ENCODE results near the gene TUBA1A. TPM values are rescaled to one million over a fixed set of nuclear protein-coding genes. Genes with fewer than 3 reads are reported as not detected.

TUBA1A gene
- total and polyA plus RNA-seq, 9 donors = 679 to 946 (median 801) TPM

Other genes starting within 250 kb of the TUBA1A start
- 19.9 TPM for gene ARF3, start 231.6 kb downstream of the TUBA1A start, total RNA-seq
- 10 to 100 TPM; 40.8 to 63.3 (median 51.4) TPM for gene ARF3, start 231.6 kb downstream of the TUBA1A start, polyA plus RNA-seq (ENCODE audit: insufficient read depth in 1 of 8, insufficient read length in 8 of 8, low replicate concordance in 1 of 8)
- gene WNT10B, start 217.3 kb downstream of the TUBA1A start, total RNA-seq = 1.1 TPM
- gene WNT10B, start 217.3 kb downstream of the TUBA1A start, polyA plus RNA-seq (ENCODE audit: insufficient read depth in 1 of 8, insufficient read length in 8 of 8, low replicate concordance in 1 of 8) = 1 to 10 TPM in 7 of 8 donors, under 1 TPM in 1; 0.45 to 3.5 (median 1.2) TPM
- not detected for gene WNT1, start 210.8 kb downstream of the TUBA1A start, total RNA-seq
- gene WNT1, start 210.8 kb downstream of the TUBA1A start, polyA plus RNA-seq (ENCODE audit: insufficient read depth in 1 of 8, insufficient read length in 8 of 8, low replicate concordance in 1 of 8) = under 1 TPM in 5 of 8 donors, not detected in 3; 0.14 to 0.21 (median 0.17) TPM
- gene DDN, start 189.7 kb downstream of the TUBA1A start, total RNA-seq = 19.2 TPM
- gene DDN, start 189.7 kb downstream of the TUBA1A start, polyA plus RNA-seq (ENCODE audit: insufficient read depth in 1 of 8, insufficient read length in 8 of 8, low replicate concordance in 1 of 8) = 10 to 100 TPM; 10.2 to 30.4 (median 14.2) TPM
- gene PRKAG1, start 170.3 kb downstream of the TUBA1A start, total RNA-seq = 60.3 TPM
- 10 to 100 TPM; 53.8 to 72.0 (median 61.0) TPM for gene PRKAG1, start 170.3 kb downstream of the TUBA1A start, polyA plus RNA-seq (ENCODE audit: insufficient read depth in 1 of 8, insufficient read length in 8 of 8, low replicate concordance in 1 of 8)
- gene KMT2D, start 128.3 kb downstream of the TUBA1A start, total RNA-seq = 25.6 TPM
- gene KMT2D, start 128.3 kb downstream of the TUBA1A start, polyA plus RNA-seq (ENCODE audit: insufficient read depth in 1 of 8, insufficient read length in 8 of 8, low replicate concordance in 1 of 8) = 10 to 100 TPM; 31.2 to 58.0 (median 47.0) TPM
- gene RHEBL1, start 119.1 kb downstream of the TUBA1A start, total RNA-seq = 1.2 TPM
- 1 to 10 TPM; 1.5 to 3.4 (median 1.9) TPM for gene RHEBL1, start 119.1 kb downstream of the TUBA1A start, polyA plus RNA-seq (ENCODE audit: insufficient read depth in 1 of 8, insufficient read length in 8 of 8, low replicate concordance in 1 of 8)
- 1.1 TPM for gene DHH, start 94.3 kb downstream of the TUBA1A start, total RNA-seq
- 1 to 10 TPM in 5 of 8 donors, under 1 TPM in 3; 0.42 to 3.4 (median 1.2) TPM for gene DHH, start 94.3 kb downstream of the TUBA1A start, polyA plus RNA-seq (ENCODE audit: insufficient read depth in 1 of 8, insufficient read length in 8 of 8, low replicate concordance in 1 of 8)
- gene LMBR1L, start 78.2 kb downstream of the TUBA1A start, total RNA-seq = 30.2 TPM
- 10 to 100 TPM; 33.6 to 53.1 (median 39.9) TPM for gene LMBR1L, start 78.2 kb downstream of the TUBA1A start, polyA plus RNA-seq (ENCODE audit: insufficient read depth in 1 of 8, insufficient read length in 8 of 8, low replicate concordance in 1 of 8)
- 884 TPM for gene TUBA1B, start 57.7 kb downstream of the TUBA1A start, total RNA-seq
- gene TUBA1B, start 57.7 kb downstream of the TUBA1A start, polyA plus RNA-seq (ENCODE audit: insufficient read depth in 1 of 8, insufficient read length in 8 of 8, low replicate concordance in 1 of 8) = 1,000 to 10,000 TPM in 7 of 8 donors, 100 to 1,000 TPM in 1; 792 to 1,222 (median 1,110) TPM
- gene TUBA1C, start 76.0 kb upstream of the TUBA1A start, total RNA-seq = 48.5 TPM
- gene TUBA1C, start 76.0 kb upstream of the TUBA1A start, polyA plus RNA-seq (ENCODE audit: insufficient read depth in 1 of 8, insufficient read length in 8 of 8, low replicate concordance in 1 of 8) = 100 to 1,000 TPM in 1 of 8 donors, 10 to 100 TPM in 7; 59.1 to 101 (median 84.0) TPM
- 1.4 TPM for gene PRPH, start 106.1 kb upstream of the TUBA1A start, total RNA-seq
- gene PRPH, start 106.1 kb upstream of the TUBA1A start, polyA plus RNA-seq (ENCODE audit: insufficient read depth in 1 of 8, insufficient read length in 8 of 8, low replicate concordance in 1 of 8) = 1 to 10 TPM; 1.3 to 3.5 (median 2.4) TPM
- gene TROAP, start 134.2 kb upstream of the TUBA1A start, total RNA-seq = 6.9 TPM
- 10 to 100 TPM; 10.8 to 18.2 (median 12.5) TPM for gene TROAP, start 134.2 kb upstream of the TUBA1A start, polyA plus RNA-seq (ENCODE audit: insufficient read depth in 1 of 8, insufficient read length in 8 of 8, low replicate concordance in 1 of 8)
- 0.27 TPM for gene C1QL4, start 148.1 kb upstream of the TUBA1A start, total RNA-seq
- under 1 TPM in 6 of 8 donors, not detected in 2; 0.05 to 0.15 (median 0.09) TPM for gene C1QL4, start 148.1 kb upstream of the TUBA1A start, polyA plus RNA-seq (ENCODE audit: insufficient read depth in 1 of 8, insufficient read length in 8 of 8, low replicate concordance in 1 of 8)
- 0.04 TPM for gene DNAJC22, start 157.8 kb upstream of the TUBA1A start, total RNA-seq
- 1 to 10 TPM in 1 of 8 donors, under 1 TPM in 7; 0.02 to 2.5 (median 0.15) TPM for gene DNAJC22, start 157.8 kb upstream of the TUBA1A start, polyA plus RNA-seq (ENCODE audit: insufficient read depth in 1 of 8, insufficient read length in 8 of 8, low replicate concordance in 1 of 8)
- gene SPATS2, start 178.4 kb upstream of the TUBA1A start, total RNA-seq = 18.8 TPM
- 10 to 100 TPM; 24.2 to 42.1 (median 29.6) TPM for gene SPATS2, start 178.4 kb upstream of the TUBA1A start, polyA plus RNA-seq (ENCODE audit: insufficient read depth in 1 of 8, insufficient read length in 8 of 8, low replicate concordance in 1 of 8)